DMS79 (cell line): Measurements from ENCODE around the gene KLHDC9.

Experiments
- DNase-seq: peaks from one replicate; lab custom pipeline; 2025; lab: John Stamatoyannopoulos, UW

Gene KLHDC9

GRCh38 chr1:161076410-161076809 is 21.8 kb upstream of the KLHDC9 start:
- DNase-seq: no peak

DNA sequence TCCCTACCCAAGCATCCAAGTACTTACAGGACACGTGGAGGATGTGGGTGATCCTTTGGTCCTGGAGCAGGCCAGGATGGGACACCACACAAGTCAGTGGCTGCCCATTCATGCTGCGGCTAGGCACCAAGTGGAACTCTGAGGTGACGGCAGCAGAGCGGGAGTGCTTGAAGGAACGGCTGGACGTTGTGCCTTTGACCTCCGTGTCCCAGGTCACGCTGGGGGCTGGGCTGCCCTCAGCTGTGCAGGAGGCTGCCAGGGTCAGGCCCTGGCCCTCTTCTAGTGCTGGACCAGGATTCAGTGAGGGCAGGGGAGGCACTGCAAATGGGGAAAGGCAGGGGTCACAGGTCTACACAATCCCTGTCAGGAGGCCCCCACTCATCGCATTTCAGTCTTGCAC is 20.7 kb upstream of the KLHDC9 start:
- DNase-seq: no peak

GRCh38 chr1:161079436-161080110 is 18.6 kb upstream of the KLHDC9 start:
- DNase-seq: no peak

GRCh38 chr1:161080441-161081405 is 17.4 kb upstream of the KLHDC9 start:
- DNase-seq: no peak

GRCh38 chr1:161081519-161081918 is 16.6 kb upstream of the KLHDC9 start:
- DNase-seq: no peak

DNA sequence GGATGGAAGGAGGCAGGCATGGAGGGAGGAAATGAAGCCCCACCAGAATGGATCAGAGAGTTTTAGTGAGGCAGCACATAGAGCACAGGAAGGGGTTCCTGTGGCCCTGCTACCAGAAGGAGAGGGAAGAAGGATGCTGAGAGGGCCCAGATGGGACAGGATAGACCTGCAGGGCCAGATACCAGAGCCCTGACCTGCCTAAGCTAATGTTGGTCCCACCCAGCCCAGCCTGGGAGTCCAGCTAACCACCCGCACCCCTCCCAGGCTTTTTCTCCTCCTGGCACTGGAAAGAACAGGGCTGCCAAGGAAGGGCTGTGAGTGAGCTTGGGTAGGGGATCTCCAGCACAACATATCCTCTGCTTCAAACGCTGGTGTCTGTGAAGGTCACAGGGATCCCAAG is 15.7 kb upstream of the KLHDC9 start:
- no peak for DNase-seq

- no peak for DNase-seq
These were observed 15.0 kb upstream of the KLHDC9 start for GRCh38 chr1:161082996-161083747.

- no peak for DNase-seq
These were observed 14.2 kb upstream of the KLHDC9 start for GRCh38 chr1:161083748-161084596.

DNA sequence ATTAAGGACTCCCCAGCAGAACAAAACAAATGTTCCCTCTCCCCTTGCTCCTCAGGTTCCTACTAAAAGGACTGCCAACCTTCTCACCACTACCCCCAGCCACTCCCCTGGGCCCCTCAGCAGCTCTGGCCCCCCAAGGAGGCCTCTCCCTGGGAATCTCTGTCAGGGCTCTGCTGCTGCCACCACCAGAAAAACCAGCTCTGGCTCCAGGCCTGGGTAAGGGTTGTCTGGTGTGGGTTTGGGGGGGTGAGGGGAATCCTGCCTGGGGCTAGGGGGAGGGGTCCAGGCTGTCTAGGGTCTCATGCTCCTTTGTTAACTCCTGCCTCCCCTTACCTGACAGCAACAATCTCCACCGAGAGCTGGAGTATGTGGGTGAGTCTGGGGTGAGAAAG is 13.6 kb upstream of the KLHDC9 start:
- no peak for DNase-seq

- DNase-seq: no peak
These were observed 13.0 kb upstream of the KLHDC9 start for GRCh38 chr1:161085165-161085564.

GRCh38 chr1:161086457-161086856 is 11.7 kb upstream of the KLHDC9 start:
- DNase-seq: no peak

DNA sequence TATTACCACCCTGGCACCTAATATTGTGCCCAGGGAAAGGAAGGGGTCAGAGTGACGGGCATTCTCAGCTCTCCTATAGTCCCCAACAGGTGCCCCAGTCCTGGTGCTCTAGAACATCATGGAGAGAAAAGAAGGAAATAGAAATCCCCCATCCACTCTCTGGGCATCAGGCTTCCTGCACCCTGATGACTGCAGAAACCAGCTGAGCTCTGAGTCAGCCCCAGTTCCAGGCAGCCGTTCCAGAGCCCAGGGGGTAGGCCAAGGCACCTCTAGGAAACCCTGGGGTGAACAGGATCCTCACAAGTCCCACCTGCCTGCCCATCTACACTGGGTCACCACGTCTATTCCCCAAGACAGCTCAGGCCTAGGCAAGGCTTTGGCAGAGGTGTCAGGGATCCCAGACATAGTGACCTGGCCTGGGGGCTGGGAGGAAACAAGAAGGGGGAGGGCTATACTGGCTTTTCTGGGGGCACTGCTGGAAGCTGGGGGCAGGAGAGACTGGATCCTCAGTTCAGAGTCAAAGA is 9.5 kb upstream of the KLHDC9 start:
- DNase-seq: no peak

DNA sequence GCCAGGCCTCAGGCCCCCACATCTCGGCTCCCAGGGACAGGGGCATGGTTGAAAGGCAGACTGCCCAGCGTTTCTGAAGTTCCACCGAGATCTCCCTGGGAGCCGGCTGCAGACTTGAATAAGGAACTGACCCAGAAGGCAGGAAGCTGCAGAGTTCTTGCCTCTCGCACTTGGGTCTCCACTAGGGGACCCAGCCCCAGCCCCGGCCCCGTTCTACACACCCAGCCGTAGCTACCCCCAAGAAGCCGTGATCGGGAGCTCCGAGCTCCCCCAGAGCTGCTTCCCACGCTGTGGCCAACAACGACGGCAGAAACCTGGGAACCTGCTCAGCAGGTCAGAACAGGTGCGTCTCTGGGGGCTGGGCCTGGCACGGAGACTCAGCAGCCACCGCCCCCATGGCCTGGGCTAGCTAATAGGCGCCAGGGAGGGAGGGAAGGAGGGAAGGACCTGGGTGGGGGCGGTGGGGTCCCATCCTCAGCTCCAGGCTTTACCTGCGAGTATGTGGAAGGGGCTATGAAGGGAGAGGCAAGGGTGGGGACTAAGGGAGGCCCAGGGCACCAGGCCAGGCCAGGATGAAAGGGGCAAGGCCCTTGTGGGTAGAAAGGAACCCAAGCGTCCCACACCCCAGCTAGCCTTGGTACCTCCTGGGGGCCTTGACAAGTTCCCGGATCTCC is 8.8 kb upstream of the KLHDC9 start, which contains the start of gene NECTIN4:
Gene NECTIN4, minus strand, starts transcription at position 308 of the 674 bp plus-strand sequence. Its CDS starts 262 bp downstream, at position 46.
- DNase-seq: peak; percentile 39

GRCh38 chr1:161089938-161090337 is 8.2 kb upstream of the KLHDC9 start:
- no peak for DNase-seq

DNA sequence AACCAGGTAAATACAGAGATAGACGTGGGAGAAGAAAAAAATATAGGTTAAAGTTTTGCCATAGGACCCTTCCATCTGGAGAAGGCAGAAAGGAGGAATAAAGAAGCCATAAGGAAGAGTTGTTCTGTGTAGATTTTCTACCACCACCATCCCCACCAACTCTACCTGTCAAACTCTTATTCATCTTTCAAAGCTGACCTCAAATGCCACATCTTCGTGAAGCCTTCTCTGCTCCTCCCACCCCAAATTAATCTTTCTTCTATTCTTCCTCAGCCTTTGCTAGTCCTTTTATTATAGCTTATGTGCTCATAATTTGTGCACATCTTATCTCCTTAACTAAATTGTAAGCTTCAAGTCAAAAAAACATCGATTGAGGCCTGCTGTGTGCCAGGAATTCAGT is 7.5 kb upstream of the KLHDC9 start:
- DNase-seq: no peak

DNA sequence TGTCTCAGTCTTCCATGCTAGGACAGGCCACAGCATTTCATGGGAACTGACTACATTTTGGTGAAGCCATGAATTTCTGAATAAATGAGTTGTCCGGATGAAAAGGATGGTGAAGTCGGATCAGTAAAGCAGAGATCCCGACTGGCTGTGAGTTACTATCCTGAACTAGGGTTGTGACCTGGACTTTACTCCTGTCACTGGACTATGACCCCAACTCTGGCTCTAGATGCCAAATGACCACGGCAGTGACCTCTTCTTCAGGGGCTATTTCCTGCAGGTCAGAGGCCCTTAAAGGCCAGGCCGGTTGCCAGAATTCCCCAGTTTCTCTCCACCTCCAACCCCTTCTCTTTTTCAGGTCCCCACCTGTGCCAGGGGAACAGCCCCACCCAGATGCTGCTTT is 7.1 kb upstream of the KLHDC9 start:
- DNase-seq: no peak

- DNase-seq: no peak
These were observed 6.2 kb upstream of the KLHDC9 start for GRCh38 chr1:161091796-161092507.

DNA sequence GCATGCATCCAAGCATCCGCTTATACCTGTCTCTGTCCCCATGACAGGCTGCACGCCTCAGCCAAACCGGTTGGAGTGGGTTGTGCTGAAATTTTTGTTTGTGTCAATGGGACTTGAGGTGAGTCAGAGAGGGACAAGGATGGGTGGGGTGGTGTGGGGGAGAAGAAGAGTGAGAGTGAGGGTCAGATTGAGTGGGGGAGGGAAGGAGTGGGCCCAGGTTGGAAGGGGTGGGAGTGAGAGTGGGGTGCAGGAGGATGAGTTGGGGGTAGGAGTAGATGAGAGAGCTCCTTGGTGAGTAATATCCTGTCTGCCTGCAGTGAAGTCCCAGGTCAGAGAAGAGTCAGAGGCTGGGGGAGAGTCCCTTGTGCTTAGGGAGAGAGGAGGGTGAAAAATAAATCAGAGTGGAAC is 5.5 kb upstream of the KLHDC9 start:
- no peak for DNase-seq

DNA sequence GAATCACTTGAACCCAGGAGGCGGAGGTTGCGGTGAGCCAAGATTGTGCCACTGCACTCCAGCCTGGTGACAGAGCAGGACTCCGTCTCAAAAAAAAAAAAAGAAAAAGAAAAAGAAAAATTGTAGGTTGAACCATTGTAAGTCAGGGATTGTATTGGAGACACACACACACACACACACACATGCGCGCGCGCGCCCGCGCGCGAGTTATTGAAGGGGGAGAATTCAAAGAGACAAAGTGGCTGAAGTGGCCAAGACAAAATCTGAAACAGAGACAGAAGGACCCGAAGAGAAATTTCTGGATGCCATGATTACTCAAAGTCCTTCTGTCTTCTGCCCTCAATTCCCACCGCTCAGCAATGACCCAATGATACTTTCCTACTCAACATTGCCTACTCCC is 3.7 kb upstream of the KLHDC9 start:
- DNase-seq: no peak

- no peak for DNase-seq
These were observed 2.9 kb upstream of the KLHDC9 start for GRCh38 chr1:161095230-161095629.
